Measurements from ENCODE around the gene N4BP2L2. TPM values are rescaled to one million over a fixed set of nuclear protein-coding genes. Genes with fewer than 3 reads are reported as not detected.

N4BP2L2 gene
- total and polyA plus RNA-seq, 9 of the 15 experiments (the other 6 are each of a cell fraction or from before 2014, with no cell fraction given) = 33.9 to 76.4 (median 48.7) TPM

- TF ChIP-seq CBFA2T3 (IDR thresholded peaks at IDR 0.05) (peak; percentile 88), E2F8 (IDR thresholded peaks at IDR 0.05; ENCODE audit: low read depth, partially characterized antibody) (no peak), NCOR1 (IDR thresholded peaks at IDR 0.05) (peak; percentile 62), PKNOX1 (IDR thresholded peaks at IDR 0.05) (peak; percentile 73), MLLT1 (IDR thresholded peaks at IDR 0.05) (no peak), RAD51 (IDR thresholded peaks at IDR 0.05; ENCODE audit: borderline replicate concordance, low read depth) (no peak), SIRT6 (IDR thresholded peaks at IDR 0.05; ENCODE audit: low read depth, low read length) (no peak), NFATC3 (IDR thresholded peaks at IDR 0.05) (no peak), HMG20B (CRISPR knock-in tag; IDR thresholded peaks at IDR 0.05) (no peak), TFAM (CRISPR knock-in tag; conservative IDR thresholded peaks at IDR 0.05) (no peak), CREB3 (tag; conservative IDR thresholded peaks at IDR 0.05; ENCODE audit: low read depth) (0 out of 2 replicates have a peak, but pooled peaks have one; percentile 28), RBM25 (IDR thresholded peaks at IDR 0.05; ENCODE audit: low read depth, low read length, severe bottlenecking) (peak; percentile 59), ZNF586 (CRISPR knock-in tag; conservative IDR thresholded peaks at IDR 0.05) (no peak), JUNB (CRISPR knock-in tag; conservative IDR thresholded peaks at IDR 0.05) (no peak), SRSF9 (IDR thresholded peaks at IDR 0.05; ENCODE audit: borderline replicate concordance, low read depth, low read length) (no peak)
Measured at GRCh38 chr13:32471187-32471922, 67.2 kb downstream of the N4BP2L2 start (continued).
